C4-2B (cell line): ENCODE data around the gene GPAM.
A peak's percentile ranks its signal among the peaks of the same experiment; 100 is the strongest.

Experiments used
- CTCF ChIP-seq: fragments of 450-650 bp; conservative IDR thresholded peaks from 2 replicates; pipeline ENCODE4 v1.5.1; 2017; ENCODE audit warnings: mild to moderate bottlenecking
- ZFX ChIP-seq: fragments of 450-650 bp; IDR thresholded peaks from 2 replicates; pipeline ENCODE4 v1.6.1; 2017

DNA sequence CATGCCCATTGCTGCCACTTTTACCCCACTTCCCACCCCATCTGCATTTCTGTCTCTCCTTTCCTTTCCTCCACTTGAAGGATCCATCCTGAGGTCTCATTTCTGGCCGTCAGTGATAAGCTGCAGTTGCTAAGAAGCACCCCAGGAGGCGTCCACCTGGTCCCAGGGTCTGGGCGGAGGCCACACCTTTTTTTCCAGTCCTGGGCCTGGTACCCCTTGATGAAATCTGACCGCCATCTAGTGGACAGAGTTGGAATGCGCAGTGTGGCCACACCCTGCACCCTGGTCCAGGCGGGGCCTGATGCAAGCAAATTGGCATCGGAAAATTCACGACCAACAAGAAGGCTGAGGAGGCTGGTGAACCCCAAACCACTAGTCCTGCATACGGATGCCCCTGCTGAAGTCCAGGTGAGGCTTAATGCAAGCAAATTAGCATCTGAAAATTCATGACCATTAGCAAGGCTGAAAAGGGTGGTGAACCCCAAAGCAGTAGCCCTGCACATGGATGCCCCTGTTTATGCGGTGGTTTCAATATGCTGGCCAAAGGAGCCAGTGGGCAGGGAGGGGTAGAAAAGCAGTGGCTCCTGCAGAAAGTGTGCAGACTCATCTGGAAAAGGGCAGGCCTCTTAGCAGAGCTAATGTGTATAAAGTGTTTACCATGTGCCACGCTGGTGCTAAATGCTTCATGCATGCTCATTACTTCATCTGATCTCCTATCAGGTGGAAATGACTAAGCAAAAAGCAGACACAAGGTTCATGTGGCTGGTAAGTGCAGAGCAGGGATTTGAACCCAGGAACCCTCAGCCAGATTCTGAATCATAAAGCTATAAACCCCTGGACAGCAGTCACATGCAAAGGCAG, 43.2 kb downstream of the GPAM start:
- TF ChIP-seq CTCF (peak; percentile 99), ZFX (no peak)
